Measurements from ENCODE around the gene ZNF787.

- TF ChIP-seq CTCF (IDR thresholded peaks at IDR 0.05) = no peak
- no peak for TF ChIP-seq POLR2A (IDR thresholded peaks at IDR 0.05)
These were observed 13.3 kb downstream of the ZNF787 start for GRCh38 chr19:56107626-56108351.

Data from testis (tissue), 2 donors.